Stimulated activated CD4-positive, alpha-beta T cell treated with anti-CD3 and anti-CD28 coated beads, Interleukin-12 subunit alpha, Interleukin-12 subunit beta, amount 100 ng/mL, for 48 hours (primary cell): ENCODE data around the gene CYP2R1.

Experiments
- DNase-seq, 3 donors: peaks; one replicate each; pipeline ENCODE4 v3.0.0-alpha.2; 2020; ENCODE audit warnings: low read depth in 2 of 3, low spot score in 1 of 3

Gene CYP2R1

DNA sequence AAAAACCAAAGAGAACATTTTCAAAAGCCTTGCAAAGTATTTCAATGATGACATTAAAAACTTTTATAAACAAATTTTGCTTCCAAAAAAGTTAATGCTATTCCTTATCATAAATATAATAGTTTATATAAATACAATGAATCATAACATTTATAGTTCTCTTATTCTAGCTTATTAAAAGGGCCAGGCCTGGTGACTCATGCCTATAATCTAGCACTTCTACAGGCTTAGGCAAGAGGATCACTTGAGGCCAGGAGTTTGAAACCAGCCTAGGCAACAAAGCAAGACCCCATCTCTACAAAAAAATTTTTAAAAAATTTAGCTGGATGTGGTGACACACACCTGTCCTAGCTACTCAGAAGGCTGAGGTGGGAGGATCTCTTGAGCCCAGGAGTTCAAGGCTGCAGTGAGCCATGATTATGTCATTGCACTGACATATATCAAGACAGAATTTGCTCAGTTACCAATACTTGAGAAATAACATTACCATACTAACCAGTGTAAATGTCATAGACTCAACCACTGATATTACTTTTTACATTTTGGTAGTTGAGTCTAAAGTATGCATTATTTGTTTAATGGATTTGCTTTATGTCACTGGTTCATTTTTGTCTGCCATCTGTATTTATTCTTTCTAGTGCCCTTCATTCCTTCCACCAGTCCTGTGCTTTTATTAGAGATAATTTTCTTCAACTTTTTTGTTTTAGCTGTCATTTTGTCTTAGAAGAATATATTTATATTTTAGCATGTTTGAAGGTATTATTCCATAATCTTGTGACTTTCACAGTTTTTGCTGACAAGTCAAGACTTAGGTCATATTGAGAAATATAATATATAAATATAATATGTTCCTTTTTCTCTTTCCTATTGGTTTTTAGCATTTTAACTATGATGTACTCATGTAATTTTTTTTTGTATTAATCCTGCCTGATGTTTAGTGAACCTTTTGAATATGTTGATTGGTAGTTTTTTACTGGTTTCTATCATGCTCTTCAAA, 56.2 kb downstream of the CYP2R1 start:
- DNase-seq, result no peak
